ENCODE results near the gene CYP3A5. TPM values are rescaled to one million over a fixed set of nuclear protein-coding genes. Genes with fewer than 3 reads are reported as not detected.
A peak's percentile ranks its signal among the peaks of the same experiment; 100 is the strongest.

CYP3A5 gene
- total and polyA plus RNA-seq, 2 of the 13 experiments (the other 11 are each of a cell fraction or from before 2014, with no cell fraction given), result 5.7 to 9.3 TPM

DNA sequence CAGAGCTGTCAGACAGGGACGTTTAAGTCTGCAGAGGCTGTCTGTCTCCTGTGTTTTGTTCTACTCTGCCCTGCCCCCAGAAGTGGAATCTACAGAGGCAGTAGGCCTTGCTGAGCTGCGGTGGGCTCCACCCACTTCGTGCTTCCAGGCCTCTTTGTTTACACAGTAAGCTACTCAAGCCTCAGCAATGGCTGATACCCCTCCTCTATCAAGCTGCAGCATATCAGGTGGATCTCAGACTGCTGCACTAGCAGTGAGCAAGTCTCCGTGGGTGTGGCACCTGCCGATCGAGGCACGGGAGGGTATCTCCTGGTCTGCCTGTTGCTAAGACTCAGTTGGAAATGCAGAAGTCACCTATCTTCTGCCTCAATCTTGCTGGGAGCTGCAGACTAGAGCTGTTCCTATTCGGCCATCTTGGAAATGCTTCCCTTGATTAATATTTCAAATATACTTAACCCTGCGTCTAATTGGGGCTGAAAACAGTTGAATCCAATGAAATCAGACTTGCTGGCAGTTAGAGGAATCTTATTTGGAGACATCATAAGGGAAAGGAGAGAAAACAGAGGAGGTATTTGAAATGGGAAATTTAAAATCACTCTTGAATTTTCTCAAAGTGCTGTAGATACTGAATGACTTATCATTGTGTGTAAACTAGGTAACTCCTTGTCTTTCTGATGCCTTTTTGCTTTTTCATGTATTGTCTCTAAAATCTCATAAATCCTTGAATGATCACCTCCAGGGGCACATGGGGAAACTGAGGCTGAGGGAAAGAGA, 13.8 kb upstream of the CYP3A5 start (continued):
- TF ChIP-seq ZSCAN12 (CRISPR knock-in tag; IDR thresholded peaks at IDR 0.05) (no peak), ZNF816 (CRISPR knock-in tag; IDR thresholded peaks at IDR 0.05; ENCODE audit: borderline replicate concordance) (no peak), POLR2A (IDR thresholded peaks at IDR 0.05; ENCODE audit: insufficient read depth in 1 of 2, low read depth in 2 of 2, low read length in 2 of 2) (peak; percentile 72 to 84), ZNF780A (CRISPR knock-in tag; IDR thresholded peaks at IDR 0.05) (no peak), NFRKB (IDR thresholded peaks at IDR 0.05) (peak; percentile 92), ZNF143 (CRISPR knock-in tag; IDR thresholded peaks at IDR 0.05) (peak; percentile 24; the same call in 1 of the 2 replicates), PRPF4 (IDR thresholded peaks at IDR 0.05; ENCODE audit: low read depth, low read length, poor library complexity, severe bottlenecking) (no peak), ZNF598 (CRISPR knock-in tag; IDR thresholded peaks at IDR 0.05; ENCODE audit: borderline replicate concordance) (peak; percentile 81; the same call in 1 of the 2 replicates), ZFP41 (CRISPR knock-in tag; IDR thresholded peaks at IDR 0.05; ENCODE audit: borderline replicate concordance) (no peak), SIN3A (IDR thresholded peaks at IDR 0.05; ENCODE audit: borderline replicate concordance, low read depth, low read length) (no peak), ZNF335 (CRISPR knock-in tag; IDR thresholded peaks at IDR 0.05) (0 out of 2 replicates have a peak, but pooled peaks have one; percentile 38)
- TF ChIP-seq, protein P1, sequence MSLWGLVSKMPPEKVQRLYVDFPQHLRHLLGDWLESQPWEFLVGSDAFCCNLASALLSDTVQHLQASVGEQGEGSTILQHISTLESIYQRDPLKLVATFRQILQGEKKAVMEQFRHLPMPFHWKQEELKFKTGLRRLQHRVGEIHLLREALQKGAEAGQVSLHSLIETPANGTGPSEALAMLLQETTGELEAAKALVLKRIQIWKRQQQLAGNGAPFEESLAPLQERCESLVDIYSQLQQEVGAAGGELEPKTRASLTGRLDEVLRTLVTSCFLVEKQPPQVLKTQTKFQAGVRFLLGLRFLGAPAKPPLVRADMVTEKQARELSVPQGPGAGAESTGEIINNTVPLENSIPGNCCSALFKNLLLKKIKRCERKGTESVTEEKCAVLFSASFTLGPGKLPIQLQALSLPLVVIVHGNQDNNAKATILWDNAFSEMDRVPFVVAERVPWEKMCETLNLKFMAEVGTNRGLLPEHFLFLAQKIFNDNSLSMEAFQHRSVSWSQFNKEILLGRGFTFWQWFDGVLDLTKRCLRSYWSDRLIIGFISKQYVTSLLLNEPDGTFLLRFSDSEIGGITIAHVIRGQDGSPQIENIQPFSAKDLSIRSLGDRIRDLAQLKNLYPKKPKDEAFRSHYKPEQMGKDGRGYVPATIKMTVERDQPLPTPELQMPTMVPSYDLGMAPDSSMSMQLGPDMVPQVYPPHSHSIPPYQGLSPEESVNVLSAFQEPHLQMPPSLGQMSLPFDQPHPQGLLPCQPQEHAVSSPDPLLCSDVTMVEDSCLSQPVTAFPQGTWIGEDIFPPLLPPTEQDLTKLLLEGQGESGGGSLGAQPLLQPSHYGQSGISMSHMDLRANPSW (CRISPR knock-in tag; IDR thresholded peaks at IDR 0.05; ENCODE audit: borderline replicate concordance), result no peak; the same call in 1 of the 2 replicates
- TF ChIP-seq, protein P2, sequence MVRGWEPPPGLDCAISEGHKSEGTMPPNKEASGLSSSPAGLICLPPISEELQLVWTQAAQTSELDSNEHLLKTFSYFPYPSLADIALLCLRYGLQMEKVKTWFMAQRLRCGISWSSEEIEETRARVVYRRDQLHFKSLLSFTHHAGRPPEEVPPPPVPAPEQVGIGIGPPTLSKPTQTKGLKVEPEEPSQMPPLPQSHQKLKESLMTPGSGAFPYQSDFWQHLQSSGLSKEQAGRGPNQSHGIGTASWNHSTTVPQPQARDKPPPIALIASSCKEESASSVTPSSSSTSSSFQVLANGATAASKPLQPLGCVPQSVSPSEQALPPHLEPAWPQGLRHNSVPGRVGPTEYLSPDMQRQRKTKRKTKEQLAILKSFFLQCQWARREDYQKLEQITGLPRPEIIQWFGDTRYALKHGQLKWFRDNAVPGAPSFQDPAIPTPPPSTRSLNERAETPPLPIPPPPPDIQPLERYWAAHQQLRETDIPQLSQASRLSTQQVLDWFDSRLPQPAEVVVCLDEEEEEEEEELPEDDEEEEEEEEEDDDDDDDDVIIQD (CRISPR knock-in tag; IDR thresholded peaks at IDR 0.05; ENCODE audit: low read depth), result 0 out of 2 replicates have a peak, but pooled peaks have one; percentile 33
- TF ChIP-seq, protein P3, sequence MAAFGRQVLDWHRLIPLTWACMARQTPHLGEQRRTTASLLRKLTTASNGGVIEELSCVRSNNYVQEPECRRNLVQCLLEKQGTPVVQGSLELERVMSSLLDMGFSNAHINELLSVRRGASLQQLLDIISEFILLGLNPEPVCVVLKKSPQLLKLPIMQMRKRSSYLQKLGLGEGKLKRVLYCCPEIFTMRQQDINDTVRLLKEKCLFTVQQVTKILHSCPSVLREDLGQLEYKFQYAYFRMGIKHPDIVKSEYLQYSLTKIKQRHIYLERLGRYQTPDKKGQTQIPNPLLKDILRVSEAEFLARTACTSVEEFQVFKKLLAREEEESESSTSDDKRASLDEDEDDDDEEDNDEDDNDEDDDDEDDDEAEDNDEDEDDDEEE (CRISPR knock-in tag; IDR thresholded peaks at IDR 0.05), result no peak
- TF ChIP-seq, protein P4, sequence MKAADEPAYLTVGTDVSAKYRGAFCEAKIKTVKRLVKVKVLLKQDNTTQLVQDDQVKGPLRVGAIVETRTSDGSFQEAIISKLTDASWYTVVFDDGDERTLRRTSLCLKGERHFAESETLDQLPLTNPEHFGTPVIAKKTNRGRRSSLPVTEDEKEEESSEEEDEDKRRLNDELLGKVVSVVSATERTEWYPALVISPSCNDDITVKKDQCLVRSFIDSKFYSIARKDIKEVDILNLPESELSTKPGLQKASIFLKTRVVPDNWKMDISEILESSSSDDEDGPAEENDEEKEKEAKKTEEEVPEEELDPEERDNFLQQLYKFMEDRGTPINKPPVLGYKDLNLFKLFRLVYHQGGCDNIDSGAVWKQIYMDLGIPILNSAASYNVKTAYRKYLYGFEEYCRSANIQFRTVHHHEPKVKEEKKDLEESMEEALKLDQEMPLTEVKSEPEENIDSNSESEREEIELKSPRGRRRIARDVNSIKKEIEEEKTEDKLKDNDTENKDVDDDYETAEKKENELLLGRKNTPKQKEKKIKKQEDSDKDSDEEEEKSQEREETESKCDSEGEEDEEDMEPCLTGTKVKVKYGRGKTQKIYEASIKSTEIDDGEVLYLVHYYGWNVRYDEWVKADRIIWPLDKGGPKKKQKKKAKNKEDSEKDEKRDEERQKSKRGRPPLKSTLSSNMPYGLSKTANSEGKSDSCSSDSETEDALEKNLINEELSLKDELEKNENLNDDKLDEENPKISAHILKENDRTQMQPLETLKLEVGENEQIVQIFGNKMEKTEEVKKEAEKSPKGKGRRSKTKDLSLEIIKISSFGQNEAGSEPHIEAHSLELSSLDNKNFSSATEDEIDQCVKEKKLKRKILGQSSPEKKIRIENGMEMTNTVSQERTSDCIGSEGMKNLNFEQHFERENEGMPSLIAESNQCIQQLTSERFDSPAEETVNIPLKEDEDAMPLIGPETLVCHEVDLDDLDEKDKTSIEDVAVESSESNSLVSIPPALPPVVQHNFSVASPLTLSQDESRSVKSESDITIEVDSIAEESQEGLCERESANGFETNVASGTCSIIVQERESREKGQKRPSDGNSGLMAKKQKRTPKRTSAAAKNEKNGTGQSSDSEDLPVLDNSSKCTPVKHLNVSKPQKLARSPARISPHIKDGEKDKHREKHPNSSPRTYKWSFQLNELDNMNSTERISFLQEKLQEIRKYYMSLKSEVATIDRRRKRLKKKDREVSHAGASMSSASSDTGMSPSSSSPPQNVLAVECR (CRISPR knock-in tag; IDR thresholded peaks at IDR 0.05; ENCODE audit: borderline replicate concordance), result peak; percentile 62; the same call in 1 of the 2 replicates
- TF ChIP-seq, protein P5, sequence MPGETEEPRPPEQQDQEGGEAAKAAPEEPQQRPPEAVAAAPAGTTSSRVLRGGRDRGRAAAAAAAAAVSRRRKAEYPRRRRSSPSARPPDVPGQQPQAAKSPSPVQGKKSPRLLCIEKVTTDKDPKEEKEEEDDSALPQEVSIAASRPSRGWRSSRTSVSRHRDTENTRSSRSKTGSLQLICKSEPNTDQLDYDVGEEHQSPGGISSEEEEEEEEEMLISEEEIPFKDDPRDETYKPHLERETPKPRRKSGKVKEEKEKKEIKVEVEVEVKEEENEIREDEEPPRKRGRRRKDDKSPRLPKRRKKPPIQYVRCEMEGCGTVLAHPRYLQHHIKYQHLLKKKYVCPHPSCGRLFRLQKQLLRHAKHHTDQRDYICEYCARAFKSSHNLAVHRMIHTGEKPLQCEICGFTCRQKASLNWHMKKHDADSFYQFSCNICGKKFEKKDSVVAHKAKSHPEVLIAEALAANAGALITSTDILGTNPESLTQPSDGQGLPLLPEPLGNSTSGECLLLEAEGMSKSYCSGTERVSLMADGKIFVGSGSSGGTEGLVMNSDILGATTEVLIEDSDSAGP (CRISPR knock-in tag; IDR thresholded peaks at IDR 0.05; ENCODE audit: borderline replicate concordance), result peak; percentile 62

Data from HepG2 (cell line).